Ammon's horn (tissue), 1 donor: ENCODE measurements around the gene METTL27.
A peak's percentile ranks its signal among the peaks of the same experiment; 100 is the strongest.
"Not testable (repeated sequence)": the region's sequence is repeated elsewhere in the genome, so short reads cannot be mapped to it uniquely, and the experiment has no call there.

Experiments
- DNase-seq: peaks from one replicate; pipeline ENCODE4 v3.0.0-alpha.2; 2016; ENCODE audit warnings: low spot score

METTL27 gene

DNA sequence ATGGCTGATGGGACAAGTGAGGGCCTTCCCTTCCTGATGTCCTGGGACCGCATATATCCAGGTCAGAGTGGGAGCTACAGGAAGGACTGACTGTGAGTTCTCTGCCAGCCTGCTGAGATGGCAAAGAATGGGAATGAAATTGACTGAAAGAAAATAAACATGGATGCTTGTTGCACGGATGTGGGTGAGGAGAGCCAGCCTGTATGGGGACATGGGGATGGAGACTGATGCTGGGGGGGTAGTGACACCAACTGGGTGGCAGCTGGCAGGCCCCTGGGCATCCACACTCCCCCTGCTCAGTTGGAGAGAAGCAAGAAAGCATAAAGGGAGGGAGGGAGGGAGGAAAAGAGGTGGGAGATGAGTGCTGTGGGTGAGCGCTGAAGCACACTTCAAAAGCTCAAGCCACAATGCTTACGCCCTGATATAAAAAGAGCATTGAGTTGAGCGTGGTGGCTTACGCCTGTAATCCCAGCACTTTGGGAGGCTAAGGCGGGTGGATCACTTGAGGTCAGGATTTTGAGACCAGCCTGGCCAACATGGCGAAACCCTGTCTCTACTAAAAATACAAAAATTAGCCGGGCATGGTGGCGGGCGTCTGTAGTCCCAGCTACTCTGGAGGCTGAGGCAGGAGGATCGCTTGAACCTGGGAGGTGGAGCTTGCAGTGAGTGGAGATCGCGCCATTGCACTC lies 20.6 kb downstream of the METTL27 start:
- DNase-seq: not testable (repeated sequence)

DNA sequence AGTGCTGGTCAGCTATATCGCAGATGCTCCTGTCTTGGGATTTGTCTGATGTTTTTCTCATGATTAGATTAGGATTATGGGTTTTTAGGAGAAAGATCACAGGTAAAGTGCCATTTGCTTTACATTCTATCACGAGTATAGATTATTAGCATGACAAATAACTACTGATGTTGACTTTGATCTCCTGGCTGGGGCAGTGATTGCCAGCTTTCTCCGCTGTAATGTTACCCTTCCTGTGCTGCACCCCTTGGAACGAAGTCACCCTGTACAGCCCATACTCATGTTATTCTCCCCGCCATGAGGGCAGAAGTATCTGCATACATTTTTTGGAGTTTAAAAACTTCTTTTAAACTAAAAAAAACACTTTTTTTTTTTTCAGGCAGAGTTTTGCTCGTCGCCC lies 22.3 kb downstream of the METTL27 start:
- no peak for DNase-seq

DNA sequence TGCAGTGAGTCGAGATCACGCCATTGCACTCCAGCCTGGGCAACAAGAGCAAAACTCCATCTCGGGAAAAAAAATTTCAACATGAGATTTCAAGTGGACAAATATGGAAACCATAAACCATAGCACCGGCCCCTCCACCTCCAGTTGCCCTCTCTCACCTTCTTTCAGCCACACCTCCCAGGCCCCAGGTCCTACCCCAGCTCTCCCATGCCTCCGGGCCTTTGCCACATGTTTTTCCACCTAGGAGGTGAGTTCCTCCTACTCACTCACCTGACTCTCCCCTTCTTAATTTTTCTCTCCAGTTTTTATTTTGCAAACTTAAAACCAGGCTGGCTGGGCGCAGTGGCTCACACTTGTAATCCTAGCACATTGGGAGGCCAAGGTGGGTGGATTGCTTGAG lies 25.2 kb downstream of the METTL27 start:
- DNase-seq: no peak

DNA sequence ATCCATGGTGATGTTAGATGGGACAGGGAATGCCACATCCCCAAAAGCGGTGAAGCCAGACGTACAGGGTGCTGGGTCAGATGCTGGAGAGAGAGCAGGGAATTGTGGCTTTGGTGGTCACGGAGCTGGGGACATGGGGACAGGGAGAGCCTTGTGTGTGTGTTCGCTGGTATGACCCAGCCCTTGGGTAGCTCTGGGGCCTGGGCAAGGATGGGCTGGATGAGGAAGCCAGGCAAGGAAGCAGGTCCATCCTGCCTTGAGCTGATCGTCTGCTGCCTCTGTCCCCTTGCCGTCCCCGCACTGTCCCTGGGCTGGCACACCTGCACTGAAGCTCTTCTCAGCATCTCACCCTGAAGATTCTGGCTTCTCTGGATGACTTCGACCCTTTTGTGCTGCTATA lies 26.9 kb downstream of the METTL27 start:
- DNase-seq: no peak

DNA sequence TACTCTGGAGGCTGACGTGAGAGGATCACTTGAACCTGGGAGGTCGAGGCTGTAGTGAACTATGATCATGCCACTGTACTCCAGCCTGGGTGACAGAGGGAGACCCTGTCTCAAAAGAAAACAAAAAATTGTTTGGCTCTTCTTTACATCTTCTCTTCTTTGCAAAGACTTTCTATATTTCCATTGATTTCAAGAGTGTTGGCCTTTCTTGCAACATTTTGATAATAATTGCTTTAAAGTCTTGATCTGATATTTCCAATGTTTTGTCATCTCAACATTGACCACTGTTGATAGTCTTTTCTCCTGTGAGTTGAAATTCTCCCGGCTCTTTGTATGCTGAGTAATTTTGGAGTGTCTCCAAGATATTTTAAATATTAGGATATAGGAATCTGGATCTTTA lies 29.3 kb downstream of the METTL27 start:
- no peak for DNase-seq

DNA sequence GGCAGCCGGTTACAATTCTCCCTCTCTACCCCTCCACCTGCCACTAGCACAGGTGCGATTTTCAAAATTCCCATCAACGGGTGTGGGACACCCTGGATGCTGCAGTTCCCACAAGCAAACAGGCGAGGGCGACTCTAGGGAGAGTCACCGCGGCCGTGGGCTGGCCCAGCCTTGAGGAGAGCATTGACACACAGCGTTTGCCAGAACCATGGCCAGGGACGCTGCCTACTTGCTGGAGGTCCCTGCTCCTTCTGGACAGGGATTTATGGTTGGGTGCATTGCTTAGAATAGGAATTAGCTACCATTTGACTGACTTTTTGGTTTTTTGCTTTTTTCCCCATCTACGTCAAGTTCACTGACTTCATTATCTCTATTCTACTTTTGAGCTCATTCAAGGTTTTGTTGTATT lies 30.6 kb downstream of the METTL27 start:
- peak; percentile 35 for DNase-seq

DNA sequence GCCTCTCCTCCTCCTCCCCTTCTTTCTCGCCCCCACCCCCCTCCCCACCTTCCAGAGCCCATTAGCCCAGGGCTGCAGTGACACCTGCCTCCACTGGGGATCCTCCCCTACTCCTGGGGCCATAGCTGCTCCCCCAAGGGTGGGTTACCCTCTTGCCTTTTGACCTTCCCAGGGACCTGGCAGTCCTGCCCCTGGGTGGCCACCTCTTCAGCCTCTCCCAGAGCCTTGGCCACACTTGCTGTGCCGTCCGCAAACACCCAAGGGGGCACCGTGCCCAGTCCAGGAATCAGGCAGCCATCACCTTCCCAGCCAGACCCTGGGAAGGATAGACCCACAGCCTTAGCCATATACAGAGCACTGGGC lies 31.3 kb downstream of the METTL27 start:
- DNase-seq: no peak

DNA sequence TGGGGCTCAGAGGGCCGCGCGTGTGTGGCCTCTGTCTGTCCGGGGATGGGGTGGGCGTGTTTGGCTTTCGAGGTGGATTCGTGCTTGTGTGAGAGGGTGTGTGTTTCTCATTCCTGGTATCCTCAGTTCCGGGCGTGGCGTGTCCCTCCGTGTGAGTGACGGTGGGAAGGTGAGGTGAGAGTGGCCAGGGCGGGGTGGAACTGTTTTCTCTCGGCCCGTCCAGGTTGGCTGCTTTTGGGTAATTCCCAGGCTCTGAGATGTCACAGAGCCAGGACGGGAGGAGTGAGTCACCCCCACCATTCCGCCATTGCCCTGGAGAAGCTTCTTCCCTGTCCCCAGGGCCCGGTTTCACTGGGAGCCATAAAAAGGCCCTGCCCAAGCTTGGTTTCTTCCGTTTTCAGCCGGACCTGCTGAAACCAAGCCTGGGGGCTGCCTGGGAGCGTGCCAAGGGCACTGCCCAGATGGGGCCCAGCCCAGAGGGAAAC lies 32.8 kb downstream of the METTL27 start:
- DNase-seq: no peak

GRCh38 chr7:73802459-73802858 lies 39.9 kb downstream of the METTL27 start:
- no peak for DNase-seq

- DNase-seq: no peak
Measured at GRCh38 chr7:73801577-73801976, 40.7 kb downstream of the METTL27 start.

GRCh38 chr7:73799282-73800141 lies 42.8 kb downstream of the METTL27 start:
- DNase-seq: no peak

- not testable (repeated sequence) for DNase-seq
Measured at GRCh38 chr7:73797176-73797575, 45.1 kb downstream of the METTL27 start.

- not testable (repeated sequence) for DNase-seq
Measured at GRCh38 chr7:73796656-73797055, 45.7 kb downstream of the METTL27 start.

DNA sequence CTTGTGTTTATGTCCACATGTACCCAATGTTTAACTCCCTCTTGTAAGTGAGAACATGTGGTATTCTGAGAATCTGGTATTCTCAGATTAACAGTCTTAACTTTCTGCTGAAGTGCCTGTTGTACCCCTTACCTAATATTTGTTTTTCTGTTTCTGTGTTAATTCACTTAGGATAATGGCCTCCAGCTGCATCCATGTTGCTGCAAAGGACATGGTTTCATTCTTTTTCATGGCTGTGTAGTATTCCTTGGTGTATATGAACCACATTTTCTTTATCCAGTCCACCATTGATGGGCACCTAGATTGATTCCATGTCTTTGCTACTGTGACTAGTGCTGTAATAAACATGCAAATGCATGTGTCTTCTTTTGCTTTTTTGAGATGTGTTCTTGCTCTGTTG lies 47.1 kb downstream of the METTL27 start:
- DNase-seq: not testable (repeated sequence)

- not testable (repeated sequence) for DNase-seq
Measured at GRCh38 chr7:73791170-73791690, 51.1 kb downstream of the METTL27 start.

DNA sequence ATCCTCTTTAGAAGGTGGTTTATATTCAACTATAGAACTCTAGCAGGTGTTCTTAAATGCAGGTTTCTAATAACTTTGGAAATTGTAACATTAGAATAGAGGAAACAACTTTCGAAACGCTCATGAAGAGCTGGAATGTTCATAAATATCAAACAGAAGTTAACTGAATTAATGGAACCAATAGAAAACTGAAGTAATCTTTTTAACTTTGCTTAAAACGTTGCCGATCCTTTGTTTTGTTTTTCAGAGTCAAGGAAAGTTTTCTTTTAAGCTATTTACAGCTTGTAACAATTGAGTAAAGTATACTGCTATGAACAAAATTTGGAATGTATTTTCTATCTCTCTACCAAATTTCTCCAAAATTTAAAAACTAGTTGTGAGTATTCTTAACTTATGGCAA lies 53.3 kb downstream of the METTL27 start:
- DNase-seq: no peak

- DNase-seq: not testable (repeated sequence)
Measured at GRCh38 chr7:73787786-73788048, 54.6 kb downstream of the METTL27 start.

- DNase-seq: no peak
Measured at GRCh38 chr7:73786588-73786987, 55.7 kb downstream of the METTL27 start.
